GM19397 (cell line): Measurements from ENCODE around the gene SLCO4A1.

Source experiments
- ATAC-seq: cut with Tn5 transposase; IDR thresholded peaks from one replicate; pipeline ENCODE4 v1.9.1; 2021; ENCODE audit warnings: mild to moderate bottlenecking, moderate library complexity; ENCODE audit not compliant: unreplicated experiment

SLCO4A1 gene

GRCh38 chr20:62696989-62697388, 54.7 kb downstream of the SLCO4A1 start:
- no peak for ATAC-seq

GRCh38 chr20:62697468-62697912, 55.2 kb downstream of the SLCO4A1 start:
- ATAC-seq = no peak

- ATAC-seq = no peak
Observed at GRCh38 chr20:62698231-62698630, 55.9 kb downstream of the SLCO4A1 start.

GRCh38 chr20:62699296-62699695, 57.0 kb downstream of the SLCO4A1 start:
- no peak for ATAC-seq

- no peak for ATAC-seq
Observed at GRCh38 chr20:62699741-62700140, 57.4 kb downstream of the SLCO4A1 start.

GRCh38 chr20:62700261-62700930, 58.1 kb downstream of the SLCO4A1 start:
- no peak for ATAC-seq

GRCh38 chr20:62701161-62702012, 59.1 kb downstream of the SLCO4A1 start:
- ATAC-seq = no peak

GRCh38 chr20:62702013-62702300, 59.7 kb downstream of the SLCO4A1 start:
- ATAC-seq = no peak

GRCh38 chr20:62702895-62703852, 60.9 kb downstream of the SLCO4A1 start:
- no peak for ATAC-seq

GRCh38 chr20:62703853-62704228, 61.5 kb downstream of the SLCO4A1 start:
- ATAC-seq = no peak

GRCh38 chr20:62704341-62704948, 62.1 kb downstream of the SLCO4A1 start:
- ATAC-seq = no peak

GRCh38 chr20:62705627-62706026, 63.3 kb downstream of the SLCO4A1 start:
- ATAC-seq = no peak

- no peak for ATAC-seq
Observed at GRCh38 chr20:62706344-62706743, 64.0 kb downstream of the SLCO4A1 start.

- ATAC-seq = no peak
Observed at GRCh38 chr20:62706857-62707256, 64.6 kb downstream of the SLCO4A1 start.

GRCh38 chr20:62707276-62707920, 65.1 kb downstream of the SLCO4A1 start:
- no peak for ATAC-seq

GRCh38 chr20:62707921-62708521, 65.7 kb downstream of the SLCO4A1 start:
- ATAC-seq = no peak

GRCh38 chr20:62708591-62709536, 66.6 kb downstream of the SLCO4A1 start, which contains the start of gene NTSR1:
NTSR1 (plus strand) TSS chr20:62708836; CDS start chr20:62709208, 372 bp downstream.
- ATAC-seq = no peak

- ATAC-seq = no peak
Observed at GRCh38 chr20:62709537-62709905, 67.2 kb downstream of the SLCO4A1 start.
